ENCODE data around the gene SEC14L3.

DNA sequence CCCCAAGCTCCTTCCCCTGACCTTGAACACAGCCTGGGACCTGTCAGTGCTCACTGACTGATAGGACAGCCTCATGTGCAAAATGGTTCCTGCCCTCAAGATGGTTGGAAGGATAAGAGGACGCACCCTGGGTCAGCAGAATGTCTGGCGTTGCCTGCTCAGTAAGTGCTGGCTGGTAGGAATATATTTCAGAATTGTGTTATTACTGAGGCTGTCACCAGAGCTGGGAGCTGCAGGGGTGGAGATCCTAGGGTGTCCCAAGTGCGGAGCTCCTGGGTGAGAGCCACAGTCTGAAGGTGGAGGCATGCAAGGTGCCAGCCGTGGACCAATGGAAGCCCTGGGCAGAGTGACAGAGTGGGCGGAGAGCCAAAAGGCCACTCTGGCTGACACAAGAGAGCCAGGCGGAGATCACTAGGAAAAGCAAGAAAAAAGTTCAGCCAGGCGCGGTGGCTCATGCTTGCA lies 34.7 kb upstream of the SEC14L3 start:
- TF ChIP-seq, protein P1, sequence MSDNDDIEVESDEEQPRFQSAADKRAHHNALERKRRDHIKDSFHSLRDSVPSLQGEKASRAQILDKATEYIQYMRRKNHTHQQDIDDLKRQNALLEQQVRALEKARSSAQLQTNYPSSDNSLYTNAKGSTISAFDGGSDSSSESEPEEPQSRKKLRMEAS (CRISPR knock-in tag; IDR thresholded peaks at IDR 0.05), result no peak
- TF ChIP-seq, protein P2, sequence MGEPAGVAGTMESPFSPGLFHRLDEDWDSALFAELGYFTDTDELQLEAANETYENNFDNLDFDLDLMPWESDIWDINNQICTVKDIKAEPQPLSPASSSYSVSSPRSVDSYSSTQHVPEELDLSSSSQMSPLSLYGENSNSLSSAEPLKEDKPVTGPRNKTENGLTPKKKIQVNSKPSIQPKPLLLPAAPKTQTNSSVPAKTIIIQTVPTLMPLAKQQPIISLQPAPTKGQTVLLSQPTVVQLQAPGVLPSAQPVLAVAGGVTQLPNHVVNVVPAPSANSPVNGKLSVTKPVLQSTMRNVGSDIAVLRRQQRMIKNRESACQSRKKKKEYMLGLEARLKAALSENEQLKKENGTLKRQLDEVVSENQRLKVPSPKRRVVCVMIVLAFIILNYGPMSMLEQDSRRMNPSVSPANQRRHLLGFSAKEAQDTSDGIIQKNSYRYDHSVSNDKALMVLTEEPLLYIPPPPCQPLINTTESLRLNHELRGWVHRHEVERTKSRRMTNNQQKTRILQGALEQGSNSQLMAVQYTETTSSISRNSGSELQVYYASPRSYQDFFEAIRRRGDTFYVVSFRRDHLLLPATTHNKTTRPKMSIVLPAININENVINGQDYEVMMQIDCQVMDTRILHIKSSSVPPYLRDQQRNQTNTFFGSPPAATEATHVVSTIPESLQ (CRISPR knock-in tag; IDR thresholded peaks at IDR 0.05), result no peak
- no peak for TF ChIP-seq HMGA2 (CRISPR knock-in tag; IDR thresholded peaks at IDR 0.05)
- TF ChIP-seq, protein P3, sequence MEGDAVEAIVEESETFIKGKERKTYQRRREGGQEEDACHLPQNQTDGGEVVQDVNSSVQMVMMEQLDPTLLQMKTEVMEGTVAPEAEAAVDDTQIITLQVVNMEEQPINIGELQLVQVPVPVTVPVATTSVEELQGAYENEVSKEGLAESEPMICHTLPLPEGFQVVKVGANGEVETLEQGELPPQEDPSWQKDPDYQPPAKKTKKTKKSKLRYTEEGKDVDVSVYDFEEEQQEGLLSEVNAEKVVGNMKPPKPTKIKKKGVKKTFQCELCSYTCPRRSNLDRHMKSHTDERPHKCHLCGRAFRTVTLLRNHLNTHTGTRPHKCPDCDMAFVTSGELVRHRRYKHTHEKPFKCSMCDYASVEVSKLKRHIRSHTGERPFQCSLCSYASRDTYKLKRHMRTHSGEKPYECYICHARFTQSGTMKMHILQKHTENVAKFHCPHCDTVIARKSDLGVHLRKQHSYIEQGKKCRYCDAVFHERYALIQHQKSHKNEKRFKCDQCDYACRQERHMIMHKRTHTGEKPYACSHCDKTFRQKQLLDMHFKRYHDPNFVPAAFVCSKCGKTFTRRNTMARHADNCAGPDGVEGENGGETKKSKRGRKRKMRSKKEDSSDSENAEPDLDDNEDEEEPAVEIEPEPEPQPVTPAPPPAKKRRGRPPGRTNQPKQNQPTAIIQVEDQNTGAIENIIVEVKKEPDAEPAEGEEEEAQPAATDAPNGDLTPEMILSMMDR (IDR thresholded peaks at IDR 0.05), result no peak

Measured in WTC11 (cell line).